ENCODE results near the gene TRAK2.
"Not testable (repeated sequence)": the region's sequence is repeated elsewhere in the genome, so short reads cannot be mapped to it uniquely, and the experiment has no call there.

The TRAK2 gene

DNA sequence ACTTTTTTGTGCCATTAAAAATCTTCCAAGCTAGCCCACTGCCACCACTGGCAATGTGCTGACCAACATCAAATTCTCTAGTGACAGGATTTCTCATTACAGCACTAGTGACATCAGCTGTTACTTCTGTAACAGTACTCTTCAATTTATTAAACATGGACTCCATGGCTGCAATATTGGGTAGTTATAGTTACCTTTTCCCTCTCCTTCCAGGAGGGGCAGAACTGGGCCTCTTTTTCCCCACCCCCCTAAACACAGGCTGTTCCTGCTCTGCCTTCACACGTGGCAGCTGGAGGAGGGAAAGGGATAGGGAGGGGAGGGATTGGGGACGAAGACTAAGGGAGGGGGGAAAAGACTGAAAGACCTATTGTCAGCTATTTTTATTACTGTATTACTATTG, 38.1 kb downstream of the TRAK2 start:
- no peak for DNase-seq

DNA sequence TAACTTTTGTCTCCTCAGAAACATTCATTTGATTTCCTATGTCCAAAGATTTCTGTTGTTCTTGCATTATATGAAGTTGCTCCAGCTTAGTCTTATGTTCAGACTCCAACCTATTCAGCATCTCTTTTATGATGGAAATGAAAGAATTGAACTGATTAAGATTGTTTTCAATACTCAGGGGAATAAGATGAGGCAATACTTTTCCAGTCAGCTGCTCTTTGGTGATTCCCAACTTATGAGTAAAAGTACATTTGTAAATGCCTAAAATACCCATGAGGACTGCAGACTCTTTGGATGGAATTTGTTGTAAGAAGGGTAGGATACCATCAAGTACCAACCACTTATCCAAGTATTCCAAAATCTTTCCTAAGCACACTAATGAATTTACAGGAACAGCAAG, 39.8 kb downstream of the TRAK2 start:
- no peak for DNase-seq

DNA sequence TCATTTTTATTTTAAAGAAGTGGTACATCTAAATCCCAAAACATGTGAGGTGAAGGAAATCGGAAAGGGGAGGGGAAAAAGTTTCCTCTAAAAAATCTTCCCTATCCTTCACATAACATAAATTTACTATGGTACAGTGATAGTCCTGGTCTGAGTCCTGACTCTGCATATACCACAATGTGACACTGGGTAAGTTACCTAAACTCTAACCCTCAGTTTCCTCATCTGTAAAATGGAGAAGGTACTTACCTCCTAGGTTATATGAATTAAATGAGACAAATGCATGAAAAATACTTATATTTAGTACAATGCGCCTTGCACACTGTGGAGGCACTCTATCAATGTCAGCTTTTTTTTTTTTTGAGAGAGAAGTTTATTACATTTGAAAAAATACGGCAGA, 42.3 kb downstream of the TRAK2 start:
- DNase-seq = no peak

DNA sequence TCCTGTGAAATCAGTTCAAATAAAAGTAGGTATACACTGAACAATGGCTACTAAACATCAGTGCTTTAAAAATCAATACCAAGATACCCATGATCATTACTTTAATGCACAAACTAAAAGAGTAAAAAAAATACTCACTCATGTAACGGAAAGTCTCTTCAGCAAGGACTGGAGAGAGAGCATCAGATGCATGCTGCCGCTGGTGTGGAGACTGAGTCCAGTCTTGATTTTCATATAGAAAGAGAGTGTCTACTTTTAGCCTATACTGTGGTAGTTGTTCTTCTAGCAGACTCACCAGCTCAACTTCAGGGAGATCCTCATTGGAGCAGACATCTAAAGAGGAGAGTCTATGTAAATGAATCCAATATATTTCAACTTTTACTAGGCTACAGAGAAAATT, 44.0 kb downstream of the TRAK2 start:
- no peak for DNase-seq

DNA sequence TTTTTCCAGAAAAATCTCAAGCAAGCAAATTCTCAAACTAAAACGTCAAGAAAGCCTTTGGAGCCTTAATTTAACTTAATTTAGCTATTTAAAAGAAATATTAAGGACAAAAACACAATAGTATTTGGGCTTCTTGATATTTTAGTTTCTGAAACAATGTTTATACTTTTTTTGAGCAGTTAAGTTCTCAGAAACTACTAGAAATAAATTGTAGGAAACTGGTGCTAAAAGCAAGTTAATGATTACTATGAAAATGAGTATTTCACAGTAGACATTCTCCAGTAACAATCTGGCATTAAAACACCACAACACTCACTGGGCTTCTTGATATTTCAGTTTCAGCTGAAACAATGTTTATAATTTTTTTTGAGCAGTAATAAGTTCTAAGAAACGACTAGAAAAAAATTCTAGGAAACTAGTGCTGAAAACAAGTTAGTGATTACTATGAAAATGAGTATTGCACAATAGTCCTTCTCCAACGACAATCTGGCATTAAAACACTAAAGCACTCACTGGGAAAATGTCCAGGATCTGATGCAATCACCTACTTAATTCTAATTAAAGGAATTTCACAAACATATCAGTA, 45.1 kb downstream of the TRAK2 start:
- peak; percentile 49 for DNase-seq

DNA sequence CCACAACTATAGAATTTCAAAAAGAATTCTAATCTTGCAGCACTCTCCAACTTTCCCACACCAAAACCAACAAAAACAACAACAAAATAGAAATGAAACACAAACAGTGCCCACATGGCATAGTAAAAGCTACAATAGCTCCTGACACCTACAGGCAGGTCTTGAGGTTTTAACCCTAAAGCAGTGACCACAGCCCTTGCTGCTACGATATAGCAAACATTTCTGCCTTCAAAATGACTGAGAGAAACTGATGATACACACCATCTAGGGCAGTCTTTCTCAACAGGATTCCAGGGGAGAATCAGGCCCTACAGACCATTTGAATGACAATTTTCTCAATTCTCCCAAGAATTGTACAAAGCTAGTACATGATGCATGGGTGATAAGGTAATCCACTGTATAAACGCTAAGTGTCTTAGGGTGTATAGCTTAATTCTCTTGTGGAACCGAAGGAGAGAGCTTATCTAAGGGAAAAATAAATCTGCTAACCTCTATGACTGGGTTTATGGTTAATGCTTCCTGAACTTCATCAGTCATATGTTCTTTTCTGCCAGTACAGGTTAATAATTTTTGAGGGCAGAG, 46.5 kb downstream of the TRAK2 start:
- peak; percentile 34 for DNase-seq

DNA sequence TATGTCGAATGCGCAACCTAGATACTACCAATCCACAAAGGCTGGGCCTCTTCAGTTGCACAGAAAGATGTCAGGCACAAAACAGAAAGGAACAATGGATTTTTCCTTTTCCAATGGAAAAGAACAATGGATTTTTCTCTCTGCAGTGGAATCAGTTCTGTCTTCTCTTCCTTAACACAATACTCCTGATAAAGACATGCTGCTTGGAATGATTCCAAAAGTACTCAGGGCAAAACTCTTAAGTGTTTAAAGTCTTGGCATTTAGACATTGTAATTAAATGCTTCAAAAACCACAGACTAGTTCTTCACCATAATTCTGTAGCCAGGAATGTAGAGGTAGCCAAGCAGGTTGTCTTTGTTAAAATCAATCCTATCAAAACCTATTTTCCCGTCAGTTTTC, 47.4 kb downstream of the TRAK2 start:
- no peak for DNase-seq

DNA sequence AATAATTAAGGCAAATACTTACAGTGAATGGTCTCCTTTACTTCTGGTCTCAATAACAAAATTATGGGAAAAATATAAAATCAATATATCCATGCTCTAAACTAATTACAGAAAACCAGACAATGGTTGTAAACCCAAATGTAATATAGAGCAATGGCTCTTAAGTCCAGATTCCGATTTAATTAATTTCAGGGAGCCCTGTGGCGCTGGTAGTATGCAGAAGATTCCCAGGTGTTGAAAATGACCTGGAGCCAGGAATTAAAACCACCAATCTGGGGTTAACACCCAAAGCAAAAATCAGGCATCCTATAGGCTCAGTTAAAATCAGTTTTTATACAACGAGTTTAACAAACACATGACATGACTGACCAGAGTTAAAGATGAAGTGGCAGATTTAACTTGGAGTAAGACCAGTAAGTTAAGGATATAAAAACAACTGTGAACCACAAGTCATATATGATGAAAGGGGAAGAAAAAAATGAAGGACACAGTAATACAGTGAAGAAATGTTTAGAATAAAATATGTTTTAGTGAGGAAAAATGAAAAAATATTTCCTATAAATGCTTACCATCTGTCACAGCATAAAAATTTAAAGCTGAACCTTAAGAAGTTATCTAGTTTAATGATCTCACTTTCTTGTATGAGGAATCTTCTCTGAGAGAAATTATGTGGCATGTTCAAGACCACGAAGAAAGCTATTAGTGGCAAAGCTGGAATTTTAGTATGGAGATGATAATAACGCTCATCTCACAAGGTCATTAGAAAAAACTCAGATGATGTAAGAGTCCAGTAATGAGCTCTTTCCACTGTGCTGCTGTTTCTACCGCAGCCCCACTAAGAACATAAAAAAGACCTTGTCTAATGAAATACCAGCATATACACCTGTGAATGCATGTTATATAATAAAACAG, 48.4 kb downstream of the TRAK2 start:
- no peak for DNase-seq

DNA sequence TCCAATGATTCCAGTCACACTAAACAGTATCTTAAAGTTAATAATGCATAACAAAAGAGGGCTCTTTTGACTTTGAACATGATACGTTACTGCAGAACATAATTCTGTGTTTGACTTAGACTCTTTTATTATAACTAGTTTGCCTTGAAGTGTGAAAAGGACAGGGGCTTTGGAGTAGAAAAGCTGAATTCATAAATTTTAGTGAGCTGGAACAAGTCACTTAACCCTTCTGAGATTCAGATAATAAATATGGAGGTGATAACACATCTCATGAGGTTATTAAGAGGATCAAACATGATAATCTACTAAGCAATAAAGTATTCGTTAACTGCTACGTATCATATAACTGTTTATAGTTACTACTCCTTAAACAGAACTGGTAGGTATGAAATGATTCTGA, 49.4 kb downstream of the TRAK2 start:
- no peak for DNase-seq

DNA sequence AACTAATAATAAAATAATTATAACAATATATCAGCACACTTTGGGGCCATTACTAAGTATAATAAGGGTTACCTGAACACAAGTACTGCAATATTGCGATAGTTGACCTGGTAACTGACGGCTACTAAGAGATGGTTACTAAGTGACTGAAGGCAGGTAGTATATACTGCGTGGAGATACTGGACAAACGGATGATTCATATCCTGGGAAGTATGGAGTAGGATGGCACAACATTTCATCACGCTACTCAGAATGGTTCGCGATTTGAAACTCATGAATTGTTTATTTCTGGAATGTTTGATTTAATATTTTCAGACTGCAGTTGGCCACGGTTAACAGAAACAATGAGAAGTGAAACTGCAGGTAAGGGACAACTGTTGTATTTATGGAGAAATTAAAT, 54.7 kb downstream of the TRAK2 start:
- no peak for DNase-seq

DNA sequence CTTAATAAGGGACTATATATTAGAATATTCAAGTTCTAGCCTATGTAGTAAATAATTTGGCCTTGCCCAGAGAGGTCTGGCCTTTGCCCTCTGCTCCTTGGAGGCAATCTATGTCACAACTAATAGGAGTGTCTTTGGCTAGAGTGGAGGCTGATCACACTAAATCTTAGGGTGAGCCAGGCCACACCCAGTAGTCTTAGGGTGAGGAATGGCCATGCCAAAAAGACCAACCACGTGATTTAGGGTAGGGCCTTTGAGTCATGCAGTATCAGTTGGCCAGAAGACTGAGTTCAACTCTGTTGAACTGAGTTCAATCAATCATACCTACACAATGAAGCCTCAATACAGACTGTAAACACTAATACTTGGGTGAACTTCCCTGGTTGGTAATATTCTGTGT, 68.1 kb downstream of the TRAK2 start:
- DNase-seq = no peak

DNA sequence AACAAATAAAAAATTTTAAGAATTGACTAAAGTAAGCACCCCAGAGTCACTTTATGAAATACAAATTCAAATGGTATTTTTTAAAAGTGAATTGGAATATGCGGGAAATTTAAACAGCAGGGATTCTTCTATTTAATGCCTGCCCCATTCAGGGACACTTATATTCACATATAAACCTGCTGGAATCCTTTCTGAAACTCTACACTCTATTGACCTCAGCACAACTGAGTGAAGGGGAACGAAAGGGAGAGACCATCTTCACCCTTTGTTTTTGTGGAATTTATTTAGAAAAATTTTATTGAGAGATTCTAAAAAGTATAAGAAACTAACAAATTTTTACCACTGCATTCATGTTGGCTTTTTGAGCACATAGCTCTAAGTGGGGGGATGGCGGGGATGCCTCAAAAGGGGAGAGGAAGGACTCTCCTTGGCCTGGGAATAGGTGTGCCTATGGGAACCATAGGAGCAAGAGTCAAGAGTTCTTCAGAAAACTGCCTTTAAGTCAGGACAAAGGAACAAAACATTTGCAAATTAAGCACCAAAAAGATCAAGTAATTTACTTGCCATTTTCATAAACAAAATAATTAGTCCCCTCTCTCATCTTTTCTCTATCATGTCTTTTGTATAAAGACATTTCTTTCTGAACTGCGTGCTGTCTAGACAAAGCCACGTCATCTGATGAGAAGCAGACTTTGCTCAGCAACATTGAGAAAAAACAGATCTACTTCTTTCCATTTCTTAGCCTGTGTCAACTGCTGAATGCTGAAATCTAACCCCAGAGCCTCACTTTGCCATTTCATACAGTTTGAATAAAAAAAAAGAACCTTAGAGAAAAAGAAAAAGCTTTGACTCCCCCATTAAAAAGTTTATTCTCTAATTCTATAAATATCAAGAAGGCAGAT, 72.5 kb downstream of the TRAK2 start:
- DNase-seq = no peak

DNA sequence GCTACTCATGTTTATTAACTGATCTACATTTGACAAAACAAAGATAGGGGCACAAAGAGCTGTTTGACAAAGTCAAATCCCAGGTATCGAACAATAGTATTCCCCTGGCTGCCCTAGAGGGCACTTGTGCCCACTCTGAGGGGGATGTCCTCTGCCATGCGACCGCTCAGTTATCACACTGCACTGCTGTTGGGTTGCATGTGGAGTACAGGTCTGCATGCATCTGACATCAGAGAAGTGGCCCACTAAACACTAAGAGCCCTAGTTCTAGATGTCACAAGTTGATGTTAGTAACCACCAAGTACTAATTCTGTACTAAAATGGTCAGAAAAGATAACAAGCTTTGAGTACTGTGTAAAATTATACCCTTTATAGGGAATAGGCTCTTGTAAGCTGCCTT, 74.0 kb downstream of the TRAK2 start:
- DNase-seq = no peak

DNA sequence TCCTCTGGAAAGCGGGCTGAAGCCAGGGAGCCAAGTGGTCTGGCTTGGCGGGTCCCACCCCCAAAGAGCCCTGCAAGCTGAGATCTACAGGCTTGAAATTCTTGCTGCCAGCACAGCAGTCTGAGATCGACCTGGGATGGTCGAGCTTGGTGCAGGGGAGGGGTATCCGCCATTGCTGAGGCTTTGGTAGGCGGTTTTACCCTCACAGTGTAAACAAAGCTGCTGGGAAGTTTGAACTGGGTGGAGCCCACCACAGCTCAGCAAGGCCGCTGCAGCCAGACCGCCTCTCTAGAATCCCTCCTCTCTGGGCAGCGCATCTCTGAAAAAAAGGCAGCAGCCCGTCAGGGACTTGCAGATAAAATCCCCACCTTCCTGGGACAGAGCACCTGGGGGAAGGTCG, 81.5 kb downstream of the TRAK2 start:
- DNase-seq = no peak

DNA sequence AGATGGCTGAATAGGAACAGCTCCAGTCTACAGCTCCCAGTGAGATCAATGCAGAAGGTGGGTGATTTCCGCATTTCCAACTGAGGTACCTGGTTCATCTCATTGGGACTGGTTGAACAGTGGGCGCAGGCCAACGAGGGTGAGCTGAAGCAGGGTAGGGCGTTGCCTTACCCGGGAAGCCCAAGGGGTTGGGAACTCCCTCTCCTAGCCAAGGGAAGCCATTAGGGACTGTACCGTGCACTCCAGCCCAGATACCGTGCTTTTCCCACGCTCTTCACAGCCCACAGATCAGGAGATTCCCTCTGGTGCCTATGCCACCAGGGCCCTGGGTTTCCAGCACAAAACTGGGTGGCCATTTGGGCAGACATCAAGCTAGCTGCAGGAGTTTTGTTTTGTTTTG, 81.9 kb downstream of the TRAK2 start:
- not testable (repeated sequence) for DNase-seq

DNA sequence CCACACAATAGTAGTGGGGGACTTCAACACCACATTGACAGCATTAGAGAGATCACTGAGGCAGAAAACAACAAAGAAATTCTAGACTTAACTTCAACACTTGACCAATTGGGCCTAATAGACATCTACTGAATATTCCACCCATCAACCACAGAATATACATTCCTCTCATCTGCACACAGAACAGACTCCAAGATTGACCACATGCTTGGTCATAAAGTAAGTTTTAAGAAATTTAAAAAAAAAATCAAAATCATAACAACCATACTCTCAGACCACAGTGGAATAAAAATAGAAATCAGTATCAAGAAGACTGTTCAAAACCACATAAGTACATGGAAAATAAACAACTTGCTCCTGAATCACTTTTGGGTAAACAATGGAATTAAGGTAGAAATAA, 85.1 kb downstream of the TRAK2 start:
- DNase-seq = no peak

DNA sequence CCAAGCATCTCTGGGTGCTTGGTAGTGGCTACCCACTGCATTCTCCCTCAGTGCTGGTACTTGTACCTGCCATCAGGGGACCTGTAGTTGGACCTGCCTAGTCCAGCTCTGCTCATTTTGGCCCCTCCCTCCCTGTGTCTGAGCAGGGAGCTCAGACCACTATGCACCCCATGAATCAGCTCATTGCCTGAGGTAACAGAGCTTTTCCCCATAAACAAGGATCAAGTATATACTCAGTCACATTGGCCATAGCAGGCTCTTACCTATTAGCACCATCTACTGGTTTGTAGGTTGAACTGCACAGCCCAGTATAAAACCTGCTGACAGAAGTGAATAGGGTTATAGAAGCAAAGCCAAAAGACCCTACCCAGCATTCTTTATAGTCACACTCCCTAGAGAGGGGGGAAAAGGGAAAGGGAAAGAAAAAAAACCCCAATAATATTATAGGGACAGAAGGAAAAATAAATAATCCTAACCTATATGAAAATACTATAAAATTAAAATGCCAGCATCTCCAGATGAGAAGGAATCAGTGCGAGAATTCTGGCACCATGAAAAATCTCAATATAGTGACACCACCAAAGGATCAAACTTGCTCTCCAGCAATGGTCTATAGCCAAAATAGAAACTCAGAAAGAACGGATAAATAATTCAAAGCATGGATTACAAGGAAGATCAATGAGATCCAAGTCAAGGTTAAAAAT, 87.2 kb downstream of the TRAK2 start:
- DNase-seq = peak; percentile 63

DNA sequence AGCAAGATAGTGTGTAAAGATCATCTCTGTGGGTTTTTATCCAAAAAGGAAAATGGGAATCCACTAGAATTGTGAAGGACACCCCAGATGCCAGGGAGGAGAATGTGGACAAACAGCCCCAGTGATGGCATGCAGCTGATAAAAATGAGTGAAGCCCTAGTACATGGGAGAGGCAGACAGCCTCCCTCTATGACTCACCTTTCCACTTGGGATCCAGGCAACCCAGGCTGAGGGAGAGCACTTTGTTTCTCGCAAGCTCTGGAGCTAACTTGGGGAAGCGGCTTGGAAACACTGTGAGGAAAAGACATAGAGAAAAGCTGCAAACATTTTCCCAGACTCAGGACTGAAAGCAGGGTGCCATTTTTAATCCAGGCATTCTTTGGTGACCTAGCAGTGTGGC, 88.9 kb downstream of the TRAK2 start:
- DNase-seq = no peak

DNA sequence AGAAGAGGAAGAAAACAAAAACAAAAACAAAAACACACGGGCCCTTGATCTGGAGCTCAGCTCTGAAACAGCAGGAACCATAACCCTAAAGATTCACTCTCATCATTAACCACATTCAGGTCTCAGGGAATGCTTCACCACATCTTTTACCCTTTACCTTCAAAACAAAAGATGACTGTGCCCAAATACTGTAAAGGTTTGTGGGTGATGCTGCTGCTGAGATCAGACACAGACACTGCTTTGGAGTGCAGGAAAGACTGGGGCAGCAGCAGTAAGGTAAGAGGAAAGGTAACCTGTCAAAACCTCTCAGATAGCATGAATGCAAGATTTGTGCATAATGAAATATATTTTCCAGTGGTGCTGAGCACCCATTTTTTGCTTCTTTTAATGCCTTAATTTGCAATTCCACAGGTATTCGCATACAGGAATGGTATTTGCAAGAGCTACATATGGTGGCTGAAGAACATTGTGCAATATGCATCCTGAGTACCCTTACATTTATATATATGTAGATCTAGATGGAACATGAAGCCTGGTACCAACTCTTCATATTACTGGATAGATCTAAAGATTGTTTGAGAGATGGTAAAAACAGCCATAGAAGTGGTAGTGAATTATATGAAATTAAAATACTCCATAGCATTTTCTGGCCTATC, 90.1 kb downstream of the TRAK2 start:
- DNase-seq = no peak

DNA sequence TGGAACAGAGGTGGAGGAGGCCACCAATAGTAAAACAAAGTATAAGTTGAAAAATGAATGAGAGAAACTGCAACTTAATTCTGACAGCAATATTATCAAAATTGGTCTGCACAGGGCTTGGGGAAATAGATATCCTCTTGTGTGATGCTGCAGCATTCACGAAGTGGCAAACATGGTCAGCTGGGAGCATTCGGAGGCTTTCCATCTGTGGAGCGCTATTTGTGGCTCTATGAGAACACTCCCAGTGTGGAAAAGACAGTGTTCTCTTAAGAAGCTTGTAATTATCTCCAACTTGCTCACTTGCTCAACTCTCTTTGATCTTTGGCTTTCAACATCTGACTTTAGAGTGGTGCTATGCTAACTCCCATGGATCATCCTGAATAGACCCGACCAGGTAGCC, 91.0 kb downstream of the TRAK2 start:
- DNase-seq = no peak

DNA sequence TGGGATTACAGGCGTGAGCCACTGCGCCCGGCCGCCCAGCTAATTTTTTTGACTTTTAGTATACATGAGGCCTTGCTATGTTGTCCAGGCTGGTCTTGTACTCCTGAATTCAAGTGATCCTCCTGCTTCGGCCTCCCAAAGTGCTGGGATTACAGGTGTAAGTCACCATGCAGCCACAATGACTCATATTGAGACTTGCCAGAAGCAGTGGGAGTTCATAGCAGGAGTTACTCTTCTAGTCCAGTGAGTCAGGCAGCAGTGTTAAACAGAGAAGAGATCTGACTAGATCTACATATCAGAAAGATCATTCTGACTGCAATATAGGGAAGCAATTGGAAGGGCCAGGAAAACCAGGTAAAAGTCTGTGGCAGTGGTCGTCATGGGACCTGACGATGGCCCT, 92.6 kb downstream of the TRAK2 start:
- peak; percentile 70 for DNase-seq

DNA sequence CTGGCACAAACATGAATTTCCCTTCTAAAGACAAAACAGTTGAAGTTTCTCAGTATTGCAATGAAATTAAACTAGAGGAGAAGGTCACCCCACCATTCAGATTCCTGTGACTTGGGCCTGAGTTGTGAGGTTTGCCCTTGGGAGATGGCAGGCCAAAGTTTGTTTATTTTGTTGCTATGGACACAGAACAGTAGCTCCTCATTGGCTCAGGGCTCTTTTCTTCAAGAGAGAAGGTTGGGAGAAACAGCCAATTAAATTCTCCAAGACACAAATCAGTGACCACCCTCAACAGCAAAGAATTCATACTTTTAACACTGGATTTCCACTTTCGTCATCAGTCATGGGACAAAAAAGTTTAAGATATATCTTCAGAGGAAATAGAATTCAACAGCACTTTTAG, 94.0 kb downstream of the TRAK2 start, which contains the start of gene FLACC1:
FLACC1 (minus strand) TSS at position 125 of the 400 bp plus-strand sequence. CDS start 5,941 bp downstream, outside the sequence.
- peak; percentile 10 for DNase-seq
